RWPE1 (cell line): ENCODE measurements around the gene TBXAS1.

Experiments
- CTCF ChIA-PET: fragments of 350-600 bp; sonication (Branson Sonifier 250); formaldehyde crosslinking; extraction: SDS; loops from one replicate; lab custom pipeline; 2021; lab: Yijun Ruan, JAX
- POLR2A ChIA-PET: fragments of 400-600 bp; formaldehyde crosslinking; extraction: SDS; loops from one replicate; lab custom pipeline; 2020; ENCODE audit warnings: antibody characterized with exemption; ENCODE audit not compliant: low non-redundant PET; lab: Yijun Ruan, JAX
- DNase-seq: peaks from one replicate; pipeline ENCODE4 v3.0.0; 2012; ENCODE audit warnings: low spot score
- H3K27ac ChIP-seq: fragments of 450-650 bp; 2 replicates; pipeline ENCODE4 v1.5.1; 2017
- CTCF ChIP-seq: fragments of 450-650 bp; conservative IDR thresholded peaks from 2 replicates; pipeline ENCODE4 v1.5.1; 2017; ENCODE audit warnings: low read depth, mild to moderate bottlenecking

The TBXAS1 gene

GRCh38 chr7:139851770-139852481 lies 22.9 kb downstream of the TBXAS1 start:
- POLR2A ChIA-PET, result no interaction called here
- CTCF ChIA-PET, result no interaction called here
- DNase-seq, result no peak
- no peak for TF ChIP-seq CTCF
- no peak overlapping the region for H3K27ac ChIP-seq

GRCh38 chr7:139852482-139852845 lies 23.4 kb downstream of the TBXAS1 start:
- DNase-seq, result no peak
- no peak for TF ChIP-seq CTCF
- CTCF ChIA-PET, result no interaction called here
- no peak overlapping the region; the same call in 1 of the 2 replicates for H3K27ac ChIP-seq
- POLR2A ChIA-PET, result no interaction called here

GRCh38 chr7:139853506-139854123 lies 24.6 kb downstream of the TBXAS1 start:
- H3K27ac ChIP-seq, result peak overlapping the region; percentile 83
- POLR2A ChIA-PET, result no interaction called here
- no peak for TF ChIP-seq CTCF
- DNase-seq, result peak; percentile 16
- CTCF ChIA-PET, result no interaction called here

GRCh38 chr7:139854124-139854511 lies 25.1 kb downstream of the TBXAS1 start:
- ChIA-PET POLR2A (no interaction called here), CTCF (interaction anchor here (0.5 kb wide), 1 partner anchor 148 kb away, joined by 3 read pairs; no protein-coding TSS in a partner anchor)
- TF ChIP-seq CTCF, result no peak
- H3K27ac ChIP-seq, result peak overlapping the region; percentile 83
- DNase-seq, result peak; percentile 45

GRCh38 chr7:139854803-139855497 lies 25.9 kb downstream of the TBXAS1 start:
- no peak for DNase-seq
- CTCF ChIA-PET, result interaction anchor here (0.5 kb wide), 1 partner anchor 147 kb away, joined by 3 read pairs; no protein-coding TSS in a partner anchor
- POLR2A ChIA-PET, result no interaction called here
- no peak overlapping the region for H3K27ac ChIP-seq
- TF ChIP-seq CTCF, result no peak

GRCh38 chr7:139855498-139856270 lies 26.6 kb downstream of the TBXAS1 start:
- TF ChIP-seq CTCF, result no peak
- no peak for DNase-seq
- CTCF ChIA-PET, result no interaction called here
- POLR2A ChIA-PET, result no interaction called here
- H3K27ac ChIP-seq, result no peak overlapping the region
